GM12865 (cell line): Measurements from ENCODE around the gene SEL1L3.

Source experiments
- DNase-seq: peaks from one replicate; pipeline ENCODE4 v3.0.0; 2010; ENCODE audit warnings: low read depth
- H3K4me3 ChIP-seq: 2 replicates; pipeline ENCODE4 v1.5.1; 2011; ENCODE audit warnings: mild to moderate bottlenecking, low read depth, low read length, control low read depth
- TF ChIP-seq, protein P1 (sequence below): IDR thresholded peaks from 2 replicates; pipeline ENCODE4 v1.5.1; 2011; ENCODE audit warnings: low read length, control low read depth, low read depth, inconsistent platforms; ENCODE audit not compliant: insufficient read depth; ENCODE audit errors: missing control alignments

Gene SEL1L3

GRCh38 chr4:25879587-25879986 is 16.8 kb upstream of the SEL1L3 start:
- no peak overlapping the region for H3K4me3 ChIP-seq
- DNase-seq = no peak
- TF ChIP-seq, protein P1, sequence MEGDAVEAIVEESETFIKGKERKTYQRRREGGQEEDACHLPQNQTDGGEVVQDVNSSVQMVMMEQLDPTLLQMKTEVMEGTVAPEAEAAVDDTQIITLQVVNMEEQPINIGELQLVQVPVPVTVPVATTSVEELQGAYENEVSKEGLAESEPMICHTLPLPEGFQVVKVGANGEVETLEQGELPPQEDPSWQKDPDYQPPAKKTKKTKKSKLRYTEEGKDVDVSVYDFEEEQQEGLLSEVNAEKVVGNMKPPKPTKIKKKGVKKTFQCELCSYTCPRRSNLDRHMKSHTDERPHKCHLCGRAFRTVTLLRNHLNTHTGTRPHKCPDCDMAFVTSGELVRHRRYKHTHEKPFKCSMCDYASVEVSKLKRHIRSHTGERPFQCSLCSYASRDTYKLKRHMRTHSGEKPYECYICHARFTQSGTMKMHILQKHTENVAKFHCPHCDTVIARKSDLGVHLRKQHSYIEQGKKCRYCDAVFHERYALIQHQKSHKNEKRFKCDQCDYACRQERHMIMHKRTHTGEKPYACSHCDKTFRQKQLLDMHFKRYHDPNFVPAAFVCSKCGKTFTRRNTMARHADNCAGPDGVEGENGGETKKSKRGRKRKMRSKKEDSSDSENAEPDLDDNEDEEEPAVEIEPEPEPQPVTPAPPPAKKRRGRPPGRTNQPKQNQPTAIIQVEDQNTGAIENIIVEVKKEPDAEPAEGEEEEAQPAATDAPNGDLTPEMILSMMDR = no peak

- H3K4me3 ChIP-seq = no peak overlapping the region
- TF ChIP-seq, protein P1 = no peak
- no peak for DNase-seq
Observed at GRCh38 chr4:25879091-25879584, 16.4 kb upstream of the SEL1L3 start.

GRCh38 chr4:25878676-25879075 is 15.9 kb upstream of the SEL1L3 start:
- TF ChIP-seq, protein P1 = no peak
- no peak for DNase-seq
- H3K4me3 ChIP-seq = no peak overlapping the region

DNA sequence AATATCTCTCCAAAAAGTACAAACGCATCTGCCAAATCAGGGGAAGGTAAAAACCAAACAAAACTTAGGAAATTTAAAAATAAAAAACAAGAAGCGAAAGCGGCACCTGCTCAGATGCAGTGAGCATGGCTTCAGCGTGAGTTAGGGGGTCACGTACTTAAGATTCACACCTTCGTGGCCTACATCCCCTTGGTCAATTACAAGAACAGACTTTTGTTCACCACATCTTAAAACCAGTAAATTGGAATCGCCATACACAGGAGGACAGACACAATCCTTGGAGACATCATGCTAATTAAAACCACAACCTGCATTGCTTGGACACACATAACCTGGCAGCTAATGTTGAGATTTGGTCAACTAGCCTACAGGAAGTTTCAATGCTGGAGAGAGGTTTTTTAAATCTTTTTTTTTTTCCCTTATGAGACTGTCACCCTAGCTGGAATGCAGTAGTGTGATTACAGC is 12.5 kb upstream of the SEL1L3 start:
- peak; percentile 51 for DNase-seq
- TF ChIP-seq, protein P1 = no peak
- no peak overlapping the region for H3K4me3 ChIP-seq

GRCh38 chr4:25874655-25875054 is 11.9 kb upstream of the SEL1L3 start:
- TF ChIP-seq, protein P1 = no peak
- no peak overlapping the region for H3K4me3 ChIP-seq
- DNase-seq = no peak

GRCh38 chr4:25873632-25874129 is 10.9 kb upstream of the SEL1L3 start:
- H3K4me3 ChIP-seq = no peak overlapping the region
- no peak for DNase-seq
- TF ChIP-seq, protein P1 = no peak
